ENCODE measurements around the gene CFHR4. TPM values are rescaled to one million over a fixed set of nuclear protein-coding genes. Genes with fewer than 3 reads are reported as not detected.
"Not testable (repeated sequence)": the region's sequence is repeated elsewhere in the genome, so short reads cannot be mapped to it uniquely, and the experiment has no call there.

CFHR4 gene
- total RNA-seq, 2 experiments from 2014 or later, result not detected

DNA sequence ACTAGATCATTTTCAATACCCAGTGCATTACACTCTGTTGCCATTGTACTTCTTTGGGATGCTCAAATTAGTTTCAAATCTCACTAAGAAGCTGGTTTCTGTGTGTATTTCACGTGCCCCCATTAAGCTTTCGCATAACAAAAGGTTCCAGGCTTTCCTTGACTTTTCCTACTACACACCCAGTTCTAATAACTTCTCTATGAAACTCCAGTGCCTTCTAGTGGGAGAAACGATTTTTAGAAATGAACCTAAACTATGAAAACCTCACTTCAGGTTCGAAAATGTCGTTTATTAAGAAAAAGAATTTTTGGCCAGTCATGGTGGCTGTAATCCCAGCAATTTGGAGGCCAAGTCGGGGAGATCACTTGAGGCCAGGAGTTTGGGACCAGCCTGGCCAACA, 2.8 kb downstream of the CFHR4 start:
- no peak overlapping the region for H3K27ac Mint-ChIP-seq
- no peak for DNase-seq
- ATAC-seq, result no peak
- H3K36me3 Mint-ChIP-seq (ENCODE audit: low read depth), result no peaks in the 10 kb centered on the region
- intact Hi-C loops (cut with DNase I, micrococcal nuclease), result no loop called here
- H3K4me3 Mint-ChIP-seq, result no peak overlapping the region
- no peaks in the 10 kb centered on the region for H3K27me3 Mint-ChIP-seq
- CTCF ChIA-PET, result no interaction called here
- no peaks in the 10 kb centered on the region for H3K4me1 Mint-ChIP-seq
- POLR2A ChIA-PET, result no interaction called here
- H3K9me3 Mint-ChIP-seq (ENCODE audit: low read depth), result no peaks in the 10 kb centered on the region

DNA sequence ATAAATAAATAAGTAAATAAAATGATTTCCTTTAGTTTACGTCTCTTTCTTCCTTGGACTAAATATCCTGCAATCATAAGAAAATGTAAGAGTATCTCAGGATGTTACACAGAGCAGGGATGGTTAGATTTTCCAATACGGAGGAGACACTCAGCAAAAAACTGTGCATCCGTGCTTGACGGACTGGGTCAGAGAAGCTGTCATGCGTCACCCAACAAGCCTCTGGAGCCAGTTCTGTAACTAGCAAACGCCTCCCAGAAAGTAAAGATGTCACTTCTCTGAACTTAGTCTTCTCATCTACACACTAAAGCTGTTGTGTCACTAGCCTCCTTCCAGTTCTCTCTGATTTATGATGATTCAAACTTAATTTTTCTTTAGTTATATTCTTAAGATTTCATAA, 3.4 kb downstream of the CFHR4 start:
- no peaks in the 10 kb centered on the region for H3K9me3 Mint-ChIP-seq (ENCODE audit: low read depth)
- H3K4me1 Mint-ChIP-seq, result no peaks in the 10 kb centered on the region
- no peak overlapping the region for H3K4me3 Mint-ChIP-seq
- CTCF ChIA-PET, result no interaction called here
- intact Hi-C loops (cut with DNase I, micrococcal nuclease), result no loop called here
- POLR2A ChIA-PET, result no interaction called here
- no peaks in the 10 kb centered on the region for H3K27me3 Mint-ChIP-seq
- H3K27ac Mint-ChIP-seq, result no peak overlapping the region
- ATAC-seq (no peak), DNase-seq (no peak)
- no peaks in the 10 kb centered on the region for H3K36me3 Mint-ChIP-seq (ENCODE audit: low read depth)

DNA sequence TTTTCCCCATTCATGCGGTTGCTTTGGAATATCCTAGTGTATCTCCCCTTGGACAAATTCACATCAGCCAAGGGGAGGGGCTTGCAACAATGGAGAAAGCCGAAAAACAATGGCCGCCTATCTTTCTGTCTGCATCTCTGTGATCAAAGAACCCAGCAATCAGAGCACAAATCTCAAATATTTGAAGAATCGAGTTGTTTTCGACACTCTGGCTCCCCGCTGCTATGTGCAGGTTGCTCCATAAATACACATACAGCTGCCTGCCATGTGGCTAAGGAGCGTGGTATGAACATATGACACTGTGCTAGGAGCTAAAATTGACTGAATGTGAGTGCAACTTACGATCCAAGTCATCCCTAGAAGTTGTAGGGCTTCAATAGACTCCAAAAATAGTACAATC, 8.5 kb downstream of the CFHR4 start:
- intact Hi-C loops (cut with DNase I, micrococcal nuclease), result no loop called here
- H3K4me1 Mint-ChIP-seq, result no peaks in the 10 kb centered on the region
- no peaks in the 10 kb centered on the region for H3K27me3 Mint-ChIP-seq
- H3K4me3 Mint-ChIP-seq, result no peak overlapping the region
- DNase-seq (no peak), ATAC-seq (no peak)
- no peaks in the 10 kb centered on the region for H3K9me3 Mint-ChIP-seq (ENCODE audit: low read depth)
- no peaks in the 10 kb centered on the region for H3K36me3 Mint-ChIP-seq (ENCODE audit: low read depth)
- ChIA-PET POLR2A (no interaction called here), CTCF (no interaction called here)
- H3K27ac Mint-ChIP-seq, result no peak overlapping the region

GRCh38 chr1:196897158-196897828, 9.4 kb downstream of the CFHR4 start:
- Mint-ChIP-seq H3K9me3 (ENCODE audit: low read depth) (no peaks in the 10 kb centered on the region), H3K27ac (no peak overlapping the region), H3K4me3 (no peak overlapping the region), H3K4me1 (no peaks in the 10 kb centered on the region), H3K36me3 (ENCODE audit: low read depth) (no peaks in the 10 kb centered on the region), H3K27me3 (no peaks in the 10 kb centered on the region)
- DNase-seq, result no peak
- ATAC-seq, result no peak
- CTCF ChIA-PET, result no interaction called here
- POLR2A ChIA-PET, result no interaction called here
- intact Hi-C loops (cut with DNase I, micrococcal nuclease), result no loop called here

- H3K36me3 Mint-ChIP-seq (ENCODE audit: low read depth), result no peaks in the 10 kb centered on the region
- H3K4me1 Mint-ChIP-seq, result no peaks in the 10 kb centered on the region
- ATAC-seq, result no peak
- intact Hi-C loops (cut with DNase I, micrococcal nuclease), result no loop called here
- no peak overlapping the region for H3K27ac Mint-ChIP-seq
- no peak overlapping the region for H3K4me3 Mint-ChIP-seq
- no peak for DNase-seq
- H3K27me3 Mint-ChIP-seq, result no peaks in the 10 kb centered on the region
- POLR2A ChIA-PET, result no interaction called here
- no peaks in the 10 kb centered on the region for H3K9me3 Mint-ChIP-seq (ENCODE audit: low read depth)
- CTCF ChIA-PET, result no interaction called here
Measured at GRCh38 chr1:196902344-196902743, 14.5 kb downstream of the CFHR4 start.

DNA sequence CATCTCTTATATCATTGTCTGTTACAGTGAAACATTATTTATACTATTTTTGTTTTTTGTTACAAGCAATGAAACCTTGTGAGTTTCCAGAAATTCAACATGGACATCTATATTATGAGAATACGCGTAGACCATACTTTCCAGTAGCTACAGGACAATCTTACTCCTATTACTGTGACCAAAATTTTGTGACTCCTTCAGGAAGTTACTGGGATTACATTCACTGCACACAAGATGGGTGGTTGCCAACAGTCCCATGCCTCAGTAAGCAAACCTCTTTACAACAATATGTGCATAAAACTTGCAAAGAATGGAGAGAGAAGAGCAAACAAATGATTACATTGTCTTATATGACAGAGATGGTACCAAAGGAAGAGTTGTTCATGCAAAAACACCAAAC, 22.4 kb downstream of the CFHR4 start:
- no peak for ATAC-seq
- DNase-seq, result no peak
- Mint-ChIP-seq H3K9me3 (ENCODE audit: low read depth) (no peaks in the 10 kb centered on the region), H3K4me3 (no peak overlapping the region), H3K27me3 (no peaks in the 10 kb centered on the region), H3K27ac (no peak overlapping the region), H3K36me3 (ENCODE audit: low read depth) (no peaks in the 10 kb centered on the region), H3K4me1 (no peaks in the 10 kb centered on the region)
- intact Hi-C loops (cut with DNase I, micrococcal nuclease), result no loop called here
- ChIA-PET POLR2A (no interaction called here), CTCF (no interaction called here)

GRCh38 chr1:196912283-196912682, 24.4 kb downstream of the CFHR4 start:
- H3K27me3 Mint-ChIP-seq; intact Hi-C loops (cut with DNase I, micrococcal nuclease); ATAC-seq: not testable (repeated sequence)

DNA sequence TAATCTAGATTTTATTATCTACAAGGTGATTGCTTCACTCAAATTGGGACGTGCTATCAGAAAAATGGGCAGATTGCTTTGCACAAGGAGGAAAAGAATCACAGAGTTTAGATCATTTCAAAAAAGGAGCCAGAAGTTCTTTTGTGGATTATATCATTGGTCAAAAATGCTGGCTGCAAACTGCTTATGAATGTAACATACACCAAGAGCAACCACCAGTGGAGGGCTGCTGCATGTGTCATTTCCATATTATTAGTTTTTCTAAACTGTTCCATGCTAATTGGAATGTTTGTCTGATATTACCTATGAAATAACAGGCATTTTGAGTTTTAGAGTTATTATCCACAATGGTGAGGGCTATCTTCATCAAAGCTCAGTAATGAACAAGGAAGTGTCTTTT, 39.0 kb downstream of the CFHR4 start:
- DNase-seq; POLR2A ChIA-PET; H3K36me3 Mint-ChIP-seq (ENCODE audit: low read depth); H3K27ac Mint-ChIP-seq; ATAC-seq; H3K4me3 Mint-ChIP-seq; intact Hi-C loops (cut with DNase I, micrococcal nuclease); H3K9me3 Mint-ChIP-seq (ENCODE audit: low read depth); H3K4me1 Mint-ChIP-seq; CTCF ChIA-PET; H3K27me3 Mint-ChIP-seq: not testable (repeated sequence)

More at GRCh38 chr1:196912283-196912682, 24.4 kb downstream of the CFHR4 start:
- H3K9me3 Mint-ChIP-seq (ENCODE audit: low read depth); POLR2A ChIA-PET; H3K4me3 Mint-ChIP-seq; H3K4me1 Mint-ChIP-seq; DNase-seq; H3K27ac Mint-ChIP-seq; H3K36me3 Mint-ChIP-seq (ENCODE audit: low read depth); CTCF ChIA-PET: not testable (repeated sequence)

DNA sequence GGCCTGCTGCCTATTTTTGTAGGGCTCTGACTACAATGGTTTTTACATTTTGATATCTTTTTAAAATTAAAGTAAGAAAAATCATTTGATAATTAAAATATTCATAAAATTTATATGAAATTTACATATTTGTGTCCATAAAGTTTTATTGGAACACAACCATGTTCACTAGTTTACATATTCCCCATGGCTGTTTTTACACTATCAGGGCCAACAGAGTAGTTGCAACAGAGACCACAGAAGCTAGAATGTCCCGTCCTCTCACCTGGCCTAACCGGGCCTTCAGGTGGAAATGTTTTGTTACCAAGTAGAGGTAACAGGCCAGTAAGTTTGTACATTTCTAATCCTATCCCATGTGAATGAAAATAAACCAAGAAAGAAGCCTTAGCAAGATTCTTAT, 45.0 kb downstream of the CFHR4 start:
- CTCF ChIA-PET; H3K4me1 Mint-ChIP-seq; H3K4me3 Mint-ChIP-seq; H3K9me3 Mint-ChIP-seq (ENCODE audit: low read depth); intact Hi-C loops (cut with DNase I, micrococcal nuclease); DNase-seq; H3K27me3 Mint-ChIP-seq; H3K27ac Mint-ChIP-seq; H3K36me3 Mint-ChIP-seq (ENCODE audit: low read depth); POLR2A ChIA-PET; ATAC-seq: not testable (repeated sequence)

DNA sequence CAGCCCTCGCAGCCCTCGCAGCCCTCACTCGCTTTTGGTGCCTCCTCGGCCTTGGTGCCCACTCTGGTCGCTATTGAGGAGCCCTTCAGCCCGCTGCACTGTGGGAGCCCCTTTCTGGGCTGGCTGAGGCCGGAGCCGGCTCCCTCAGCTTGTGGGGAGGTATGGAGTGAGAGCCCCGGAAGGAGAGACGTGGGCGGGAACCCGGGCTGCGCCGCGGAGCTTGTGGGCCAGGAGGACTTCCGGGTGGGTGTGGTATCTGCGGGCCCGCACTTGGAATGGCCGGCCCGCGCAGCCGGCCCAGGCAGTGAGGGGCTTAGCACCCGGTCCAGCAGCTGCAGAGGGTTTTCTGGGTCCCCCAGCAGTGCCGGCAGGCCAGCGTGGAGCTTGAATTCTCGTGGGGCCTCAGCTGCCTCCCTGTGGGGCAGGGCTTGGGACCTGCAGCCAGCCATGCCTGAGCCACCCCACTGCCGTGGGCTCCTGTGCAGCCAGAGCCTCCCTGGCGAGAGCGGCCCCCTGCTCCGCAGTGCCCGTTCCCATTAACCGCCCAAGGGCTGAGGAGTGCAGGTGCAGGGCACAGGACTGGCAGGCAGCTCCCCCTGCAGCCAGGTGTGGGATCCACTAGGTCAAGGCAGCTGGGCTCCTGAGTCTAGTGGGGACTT, 45.8 kb downstream of the CFHR4 start:
- Mint-ChIP-seq H3K4me1 (no peaks in the 10 kb centered on the region), H3K27me3 (no peaks in the 10 kb centered on the region), H3K36me3 (ENCODE audit: low read depth) (no peaks in the 10 kb centered on the region), H3K4me3 (no peak overlapping the region), H3K27ac (no peak overlapping the region), H3K9me3 (ENCODE audit: low read depth) (no peaks in the 10 kb centered on the region)
- no peak for DNase-seq
- ChIA-PET POLR2A (no interaction called here), CTCF (no interaction called here)
- no peak for ATAC-seq
- intact Hi-C loops (cut with DNase I, micrococcal nuclease), result no loop called here

DNA sequence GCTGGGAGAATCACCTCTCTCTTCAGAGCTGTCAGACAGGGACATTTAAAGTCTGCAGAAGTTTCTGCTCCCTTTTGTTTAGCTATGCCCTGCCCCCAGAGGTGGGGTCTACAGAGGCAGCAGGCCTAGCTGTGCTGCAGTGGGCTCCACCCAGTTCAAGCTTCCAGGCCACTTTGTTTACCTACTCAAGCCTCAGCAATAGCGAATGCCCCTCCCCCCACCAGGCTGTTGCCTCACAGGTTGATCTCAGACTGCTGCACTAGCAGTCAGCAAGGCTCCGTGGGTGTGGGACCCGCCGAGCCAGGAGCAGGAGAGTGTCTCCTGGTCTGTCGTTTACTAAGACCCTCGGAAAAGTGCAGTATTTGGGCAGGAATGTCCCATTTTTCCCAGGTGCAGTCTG, 53.6 kb downstream of the CFHR4 start:
- DNase-seq; H3K9me3 Mint-ChIP-seq (ENCODE audit: low read depth); CTCF ChIA-PET; H3K27ac Mint-ChIP-seq; intact Hi-C loops (cut with DNase I, micrococcal nuclease); H3K27me3 Mint-ChIP-seq; H3K36me3 Mint-ChIP-seq (ENCODE audit: low read depth); ATAC-seq; H3K4me3 Mint-ChIP-seq; POLR2A ChIA-PET; H3K4me1 Mint-ChIP-seq: not testable (repeated sequence)

DNA sequence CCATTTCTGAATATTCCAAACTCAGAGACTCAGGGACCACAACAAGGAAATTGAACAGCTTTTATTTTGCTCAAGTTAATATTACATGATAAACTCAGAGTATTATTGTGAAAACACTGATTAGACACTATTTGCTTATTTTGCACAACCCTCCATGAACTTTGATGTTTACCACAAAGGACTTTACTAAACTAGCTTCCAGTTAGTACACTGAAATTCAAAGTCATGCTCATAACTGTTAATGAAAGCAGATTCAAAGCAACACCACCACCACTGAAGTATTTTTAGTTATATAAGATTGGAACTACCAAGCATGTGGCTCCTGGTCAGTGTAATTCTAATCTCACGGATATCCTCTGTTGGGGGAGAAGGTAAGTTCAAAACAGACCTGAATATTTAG, 55.7 kb downstream of the CFHR4 start, which contains the start of gene CFHR2:
CFHR2 (plus strand) TSS at position 171 of the 400 bp plus-strand sequence; CDS start at position 314, 143 bp downstream.
- H3K27me3 Mint-ChIP-seq; H3K36me3 Mint-ChIP-seq (ENCODE audit: low read depth); H3K4me3 Mint-ChIP-seq; H3K9me3 Mint-ChIP-seq (ENCODE audit: low read depth); ATAC-seq; POLR2A ChIA-PET; CTCF ChIA-PET; H3K4me1 Mint-ChIP-seq; DNase-seq; intact Hi-C loops (cut with DNase I, micrococcal nuclease); H3K27ac Mint-ChIP-seq: not testable (repeated sequence)

All from activated CD4-positive, alpha-beta T cell treated with anti-CD3 and anti-CD28 coated beads for 36 hours (primary cell).